T47D (cell line): ENCODE results near the gene NNT.
"Not testable (repeated sequence)": the region's sequence is repeated elsewhere in the genome, so short reads cannot be mapped to it uniquely, and the experiment has no call there.

Experiments
- DNase-seq, 2 experiments: peaks; one replicate each; pipeline versions ENCODE4 v3.0.0 to v3.0.0-alpha.2; 2011 to 2012; ENCODE audit warnings: low read depth in 1 of 2, low spot score in 1 of 2
- JUND ChIP-seq: IDR thresholded peaks from 2 replicates; pipeline ENCODE4 v1.6.1; 2012; ENCODE audit warnings: low read depth
- in situ Hi-C: cut with HindIII; loops from 2 replicates; pipeline ENCODE4 v1.10.0; 2016; ENCODE audit warnings: low sequenced_read_pairs, low pct_unique_long_range_greater_than_20kb

Gene NNT

GRCh38 chr5:43643327-43643726, 40.3 kb downstream of the NNT start:
- no peak for DNase-seq
- in situ Hi-C loops, result no loop called here
- no peak for TF ChIP-seq JUND

GRCh38 chr5:43643750-43644149, 40.8 kb downstream of the NNT start:
- in situ Hi-C loops, result no loop called here
- no peak for DNase-seq
- no peak for TF ChIP-seq JUND

GRCh38 chr5:43646992-43647391, 44.0 kb downstream of the NNT start:
- DNase-seq, result no peak
- in situ Hi-C loops, result no loop called here
- TF ChIP-seq JUND, result no peak

GRCh38 chr5:43647789-43648188, 44.8 kb downstream of the NNT start:
- in situ Hi-C loops, result no loop called here
- no peak for DNase-seq
- no peak for TF ChIP-seq JUND

- in situ Hi-C loops, result no loop called here
- no peak for TF ChIP-seq JUND
Measured at GRCh38 chr5:43648499-43649124, 45.6 kb downstream of the NNT start.

GRCh38 chr5:43649256-43649655, 46.3 kb downstream of the NNT start:
- no peak for TF ChIP-seq JUND
- DNase-seq, result no peak
- in situ Hi-C loops, result no loop called here

More at GRCh38 chr5:43648499-43649124, 45.6 kb downstream of the NNT start:
- DNase-seq, result no peak

GRCh38 chr5:43652537-43653302, 49.7 kb downstream of the NNT start:
- TF ChIP-seq JUND, result no peak
- in situ Hi-C loops, result no loop called here
- no peak for DNase-seq

- DNase-seq, result no peak
Measured at GRCh38 chr5:43658509-43658908, 55.5 kb downstream of the NNT start.

GRCh38 chr5:43659075-43659474, 56.1 kb downstream of the NNT start:
- in situ Hi-C loops, result no loop called here
- TF ChIP-seq JUND, result no peak
- no peak for DNase-seq

More at GRCh38 chr5:43658509-43658908, 55.5 kb downstream of the NNT start:
- in situ Hi-C loops, result no loop called here
- no peak for TF ChIP-seq JUND

GRCh38 chr5:43661102-43661501, 58.1 kb downstream of the NNT start:
- peak in 1 of 2 experiments; percentile 62 for DNase-seq

GRCh38 chr5:43663916-43664315, 60.9 kb downstream of the NNT start:
- no peak for DNase-seq
- no peak for TF ChIP-seq JUND
- in situ Hi-C loops, result no loop called here

More at GRCh38 chr5:43661102-43661501, 58.1 kb downstream of the NNT start:
- TF ChIP-seq JUND, result no peak
- in situ Hi-C loops, result no loop called here

- no peak for DNase-seq
- no peak for TF ChIP-seq JUND
- in situ Hi-C loops, result no loop called here
Measured at GRCh38 chr5:43664501-43665040, 61.6 kb downstream of the NNT start.

- in situ Hi-C loops, DNase-seq: not testable (repeated sequence)
Measured at GRCh38 chr5:43665749-43666148, 62.8 kb downstream of the NNT start.

GRCh38 chr5:43666728-43667127, 63.7 kb downstream of the NNT start:
- DNase-seq, in situ Hi-C loops: not testable (repeated sequence)

- DNase-seq, in situ Hi-C loops: not testable (repeated sequence)
Measured at GRCh38 chr5:43667379-43667778, 64.4 kb downstream of the NNT start.
